Thoracic aorta (tissue), 2 donors: ENCODE results near the gene SH3PXD2B. TPM values are rescaled to one million over a fixed set of nuclear protein-coding genes. Genes with fewer than 3 reads are reported as not detected.
A peak's percentile ranks its signal among the peaks of the same experiment; 100 is the strongest.

Source experiments
- ATAC-seq: fragments of 150-250 bp; one replicate; pipeline ENCODE4 v1.8.0; 2017; ENCODE audit warnings: low read depth; ENCODE audit not compliant: insufficient number of reproducible peaks, low FRiP score
- DNase-seq: peaks from one replicate; pipeline ENCODE4 v3.0.0-alpha.2; 2020; ENCODE audit warnings: low spot score
- H3K27ac ChIP-seq, 2 donors: fragments of 200-600 bp; sonication (generic); 1 replicate in 1 of 2; 2 replicates in 1 of 2; pipeline ENCODE4 v1.5.1; 2016; ENCODE audit warnings: mild to moderate bottlenecking in 2 of 2, moderate library complexity in 2 of 2
- H3K27me3 ChIP-seq: fragments of 200-600 bp; sonication (generic); replicated peaks from 2 replicates; pipeline ENCODE4 v1.6.0; 2016; ENCODE audit warnings: mild to moderate bottlenecking; ENCODE audit not compliant: insufficient read depth
- H3K36me3 ChIP-seq: fragments of 200-600 bp; sonication (generic); one replicate; pipeline ENCODE4 v1.5.1; 2016
- H3K4me1 ChIP-seq, 2 donors: fragments of 200-600 bp; sonication (generic); 1 replicate in 1 of 2; 2 replicates in 1 of 2; pipeline versions ENCODE4 v1.5.1 to v1.6.0; 2016; ENCODE audit warnings: low read depth in 2 of 2, mild to moderate bottlenecking in 1 of 2; ENCODE audit not compliant: control insufficient read depth in 1 of 2
- H3K4me3 ChIP-seq: fragments of 200-600 bp; sonication (generic); 2 replicates; pipeline ENCODE4 v1.5.1; 2016; ENCODE audit warnings: mild to moderate bottlenecking
- H3K9me3 ChIP-seq: fragments of 200-600 bp; sonication (generic); 2 replicates; pipeline ENCODE4 v1.5.1; 2016
- CTCF ChIP-seq: fragments of 200-600 bp; sonication (generic); IDR thresholded peaks from one replicate; pipeline ENCODE4 v1.5.1; 2019; ENCODE audit warnings: antibody characterized with exemption
- total RNA-seq, 2 donors: library from RNA; depleted of rRNA; stranded (reverse); fragments of >200 nt; gene quantifications; one replicate each; pipeline versions ENCODE4 v1.1.0 to v1.2.3, GENCODE V29; 2016

The SH3PXD2B gene
- total RNA-seq, 2 donors from 2014 or later: 31.4 to 42.0 TPM

GRCh38 chr5:172385010-172385563 lies 69.2 kb downstream of the SH3PXD2B start:
- DNase-seq (no peak), ATAC-seq (no peak)
- H3K27ac ChIP-seq: no peak overlapping the region
- H3K4me3 ChIP-seq: no peak overlapping the region
- peaks cover 0 to 20% of the 10 kb centered on the region in 2 donors for H3K4me1 ChIP-seq
- no peaks in the 10 kb centered on the region for H3K36me3 ChIP-seq
- H3K27me3 ChIP-seq: no peaks in the 10 kb centered on the region
- no peak for TF ChIP-seq CTCF
- H3K9me3 ChIP-seq: no peaks in the 10 kb centered on the region

GRCh38 chr5:172383191-172383802 lies 71.0 kb downstream of the SH3PXD2B start:
- H3K27me3 ChIP-seq: no peaks in the 10 kb centered on the region
- no peaks in the 10 kb centered on the region for H3K36me3 ChIP-seq
- no peak for DNase-seq
- no peak overlapping the region for H3K27ac ChIP-seq
- TF ChIP-seq CTCF: no peak
- ATAC-seq: no peak
- no peak overlapping the region for H3K4me3 ChIP-seq
- H3K4me1 ChIP-seq: peaks cover 0 to 20% of the 10 kb centered on the region in 2 donors
- no peaks in the 10 kb centered on the region for H3K9me3 ChIP-seq

- TF ChIP-seq CTCF: no peak
- ATAC-seq (no peak), DNase-seq (no peak)
- Histone ChIP-seq H3K4me1 (peaks cover 0 to 20% of the 10 kb centered on the region in 2 donors), H3K36me3 (peaks cover 4% of the 10 kb centered on the region), H3K9me3 (no peaks in the 10 kb centered on the region), H3K27ac (peak overlapping the region in 1 of 2 donors; percentile 38), H3K27me3 (no peaks in the 10 kb centered on the region), H3K4me3 (peak overlapping the region; percentile 45)
Observed at GRCh38 chr5:172380987-172381643, 73.2 kb downstream of the SH3PXD2B start.

GRCh38 chr5:172380301-172380986 lies 73.9 kb downstream of the SH3PXD2B start:
- TF ChIP-seq CTCF: no peak
- Histone ChIP-seq H3K27me3 (no peaks in the 10 kb centered on the region), H3K27ac (no peak overlapping the region), H3K4me3 (no peak overlapping the region), H3K4me1 (peaks cover 0 to 20% of the 10 kb centered on the region in 2 donors), H3K36me3 (peaks cover 5% of the 10 kb centered on the region), H3K9me3 (no peaks in the 10 kb centered on the region)
- DNase-seq: no peak
- no peak for ATAC-seq

GRCh38 chr5:172379481-172379880 lies 74.8 kb downstream of the SH3PXD2B start:
- no peak for TF ChIP-seq CTCF
- H3K9me3 ChIP-seq: no peaks in the 10 kb centered on the region
- no peak overlapping the region for H3K27ac ChIP-seq
- H3K4me1 ChIP-seq: peaks cover 0 to 20% of the 10 kb centered on the region in 2 donors
- no peak overlapping the region for H3K4me3 ChIP-seq
- no peaks in the 10 kb centered on the region for H3K27me3 ChIP-seq
- no peak for DNase-seq
- peak; percentile 53 for ATAC-seq
- H3K36me3 ChIP-seq: peaks cover 5% of the 10 kb centered on the region
